ENCODE results near the gene ADGRL2. TPM values are rescaled to one million over a fixed set of nuclear protein-coding genes. Genes with fewer than 3 reads are reported as not detected.

Gene ADGRL2
- polyA plus RNA-seq, 1 of the 3 experiments (the other 2 are of a cell fraction) = 40.3 TPM

GRCh38 chr1:81808760-81809159, 8.0 kb downstream of the ADGRL2 start (continued):
- TF ChIP-seq RAD21 (IDR thresholded peaks at IDR 0.05; ENCODE audit: low read length) (peak; percentile 56), TCF12 (IDR thresholded peaks at IDR 0.05) (peak; percentile 94), CHD2 (IDR thresholded peaks at IDR 0.05; ENCODE audit: low read length, partially characterized antibody) (no peak), EP300 (IDR thresholded peaks at IDR 0.05; ENCODE audit: borderline replicate concordance in 1 of 2, low read depth in 1 of 2, low read length in 1 of 2) (peak; percentile 71 to 92; a peak in 3 of 4 replicates), TAF1 (IDR thresholded peaks at IDR 0.05; ENCODE audit: borderline replicate concordance, low read depth, low read length) (0 out of 2 replicates have a peak, but pooled peaks have one; percentile 6), RXRA (IDR thresholded peaks at IDR 0.05; ENCODE audit: borderline replicate concordance, low read depth) (peak; percentile 59; the same call in 1 of the 2 replicates), POLR2AphosphoS5 (IDR thresholded peaks at IDR 0.05; ENCODE audit: low read depth, low read length) (peak; percentile 52; the same call in 1 of the 2 replicates), FOXJ3 (CRISPR knock-in tag; IDR thresholded peaks at IDR 0.05) (peak; percentile 86), MXI1 (IDR thresholded peaks at IDR 0.05; ENCODE audit: low read depth, low read length) (peak; percentile 90), GATA2 (CRISPR knock-in tag; IDR thresholded peaks at IDR 0.05) (peak; percentile 67; the same call in 1 of the 2 replicates), JUND (IDR thresholded peaks at IDR 0.05) (peak; percentile 36; the same call in 1 of the 2 replicates), RCOR1 (IDR thresholded peaks at IDR 0.05; ENCODE audit: low read length) (peak; percentile 93), NFIC (IDR thresholded peaks at IDR 0.05; ENCODE audit: borderline replicate concordance) (peak; percentile 24; the same call in 1 of the 2 replicates), SMC3 (IDR thresholded peaks at IDR 0.05; ENCODE audit: low read depth, low read length) (0 out of 2 replicates have a peak, but pooled peaks have one; percentile 16), ZBTB33 (IDR thresholded peaks at IDR 0.05; ENCODE audit: borderline replicate concordance, low read depth) (no peak), EZH2phosphoT487 (IDR thresholded peaks at IDR 0.05; ENCODE audit: borderline replicate concordance, low read depth) (no peak), PBX3 (IDR thresholded peaks at IDR 0.05) (peak; percentile 86), TEAD4 (IDR thresholded peaks at IDR 0.05; ENCODE audit: borderline replicate concordance, insufficient read depth) (peak; percentile 74), FOXM1 (IDR thresholded peaks at IDR 0.05; ENCODE audit: low read depth) (no peak)
- TF ChIP-seq, protein P1, sequence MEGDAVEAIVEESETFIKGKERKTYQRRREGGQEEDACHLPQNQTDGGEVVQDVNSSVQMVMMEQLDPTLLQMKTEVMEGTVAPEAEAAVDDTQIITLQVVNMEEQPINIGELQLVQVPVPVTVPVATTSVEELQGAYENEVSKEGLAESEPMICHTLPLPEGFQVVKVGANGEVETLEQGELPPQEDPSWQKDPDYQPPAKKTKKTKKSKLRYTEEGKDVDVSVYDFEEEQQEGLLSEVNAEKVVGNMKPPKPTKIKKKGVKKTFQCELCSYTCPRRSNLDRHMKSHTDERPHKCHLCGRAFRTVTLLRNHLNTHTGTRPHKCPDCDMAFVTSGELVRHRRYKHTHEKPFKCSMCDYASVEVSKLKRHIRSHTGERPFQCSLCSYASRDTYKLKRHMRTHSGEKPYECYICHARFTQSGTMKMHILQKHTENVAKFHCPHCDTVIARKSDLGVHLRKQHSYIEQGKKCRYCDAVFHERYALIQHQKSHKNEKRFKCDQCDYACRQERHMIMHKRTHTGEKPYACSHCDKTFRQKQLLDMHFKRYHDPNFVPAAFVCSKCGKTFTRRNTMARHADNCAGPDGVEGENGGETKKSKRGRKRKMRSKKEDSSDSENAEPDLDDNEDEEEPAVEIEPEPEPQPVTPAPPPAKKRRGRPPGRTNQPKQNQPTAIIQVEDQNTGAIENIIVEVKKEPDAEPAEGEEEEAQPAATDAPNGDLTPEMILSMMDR (IDR thresholded peaks at IDR 0.05) = peak; percentile 48; the same call in 1 of the 2 replicates
- TF ChIP-seq, protein P2, sequence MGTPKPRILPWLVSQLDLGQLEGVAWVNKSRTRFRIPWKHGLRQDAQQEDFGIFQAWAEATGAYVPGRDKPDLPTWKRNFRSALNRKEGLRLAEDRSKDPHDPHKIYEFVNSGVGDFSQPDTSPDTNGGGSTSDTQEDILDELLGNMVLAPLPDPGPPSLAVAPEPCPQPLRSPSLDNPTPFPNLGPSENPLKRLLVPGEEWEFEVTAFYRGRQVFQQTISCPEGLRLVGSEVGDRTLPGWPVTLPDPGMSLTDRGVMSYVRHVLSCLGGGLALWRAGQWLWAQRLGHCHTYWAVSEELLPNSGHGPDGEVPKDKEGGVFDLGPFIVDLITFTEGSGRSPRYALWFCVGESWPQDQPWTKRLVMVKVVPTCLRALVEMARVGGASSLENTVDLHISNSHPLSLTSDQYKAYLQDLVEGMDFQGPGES (IDR thresholded peaks at IDR 0.05; ENCODE audit: low read depth, low read length) = no peak
- TF ChIP-seq, protein P3, sequence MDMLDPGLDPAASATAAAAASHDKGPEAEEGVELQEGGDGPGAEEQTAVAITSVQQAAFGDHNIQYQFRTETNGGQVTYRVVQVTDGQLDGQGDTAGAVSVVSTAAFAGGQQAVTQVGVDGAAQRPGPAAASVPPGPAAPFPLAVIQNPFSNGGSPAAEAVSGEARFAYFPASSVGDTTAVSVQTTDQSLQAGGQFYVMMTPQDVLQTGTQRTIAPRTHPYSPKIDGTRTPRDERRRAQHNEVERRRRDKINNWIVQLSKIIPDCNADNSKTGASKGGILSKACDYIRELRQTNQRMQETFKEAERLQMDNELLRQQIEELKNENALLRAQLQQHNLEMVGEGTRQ (IDR thresholded peaks at IDR 0.05; ENCODE audit: borderline replicate concordance, low read depth, low read length) = no peak

Data from SK-N-SH (cell line).